Suprapubic skin (tissue), 4 donors: Measurements from ENCODE around the gene PTK6.

ENCODE experiments used
- EP300 ChIP-seq: sonication (generic); formaldehyde crosslinking; IDR thresholded peaks from one replicate; pipeline ENCODE4 v1.6.1; 2017; ENCODE audit warnings: antibody characterized with exemption
- POLR2A ChIP-seq, 2 donors: fragments of 450-650 bp; IDR thresholded peaks; one replicate each; pipeline ENCODE4 v1.6.1; 2017; ENCODE audit warnings: antibody characterized with exemption in 2 of 2, mild to moderate bottlenecking in 2 of 2, moderate library complexity in 2 of 2
- POLR2AphosphoS5 ChIP-seq, 3 donors: sonication (generic); formaldehyde crosslinking; IDR thresholded peaks; one replicate each; pipeline ENCODE4 v1.6.1; 2017; ENCODE audit warnings: antibody characterized with exemption in 3 of 3
- TF ChIP-seq, protein P1 (sequence below), 2 donors: fragments of 200-600 bp in 1 of 2; fragments of 450-650 bp in 1 of 2; sonication (generic) in 1 of 2; IDR thresholded peaks; one replicate each; pipeline ENCODE4 v1.5.1; 2016 to 2019; ENCODE audit warnings: antibody characterized with exemption in 2 of 2, mild to moderate bottlenecking in 1 of 2, moderate library complexity in 1 of 2

DNA sequence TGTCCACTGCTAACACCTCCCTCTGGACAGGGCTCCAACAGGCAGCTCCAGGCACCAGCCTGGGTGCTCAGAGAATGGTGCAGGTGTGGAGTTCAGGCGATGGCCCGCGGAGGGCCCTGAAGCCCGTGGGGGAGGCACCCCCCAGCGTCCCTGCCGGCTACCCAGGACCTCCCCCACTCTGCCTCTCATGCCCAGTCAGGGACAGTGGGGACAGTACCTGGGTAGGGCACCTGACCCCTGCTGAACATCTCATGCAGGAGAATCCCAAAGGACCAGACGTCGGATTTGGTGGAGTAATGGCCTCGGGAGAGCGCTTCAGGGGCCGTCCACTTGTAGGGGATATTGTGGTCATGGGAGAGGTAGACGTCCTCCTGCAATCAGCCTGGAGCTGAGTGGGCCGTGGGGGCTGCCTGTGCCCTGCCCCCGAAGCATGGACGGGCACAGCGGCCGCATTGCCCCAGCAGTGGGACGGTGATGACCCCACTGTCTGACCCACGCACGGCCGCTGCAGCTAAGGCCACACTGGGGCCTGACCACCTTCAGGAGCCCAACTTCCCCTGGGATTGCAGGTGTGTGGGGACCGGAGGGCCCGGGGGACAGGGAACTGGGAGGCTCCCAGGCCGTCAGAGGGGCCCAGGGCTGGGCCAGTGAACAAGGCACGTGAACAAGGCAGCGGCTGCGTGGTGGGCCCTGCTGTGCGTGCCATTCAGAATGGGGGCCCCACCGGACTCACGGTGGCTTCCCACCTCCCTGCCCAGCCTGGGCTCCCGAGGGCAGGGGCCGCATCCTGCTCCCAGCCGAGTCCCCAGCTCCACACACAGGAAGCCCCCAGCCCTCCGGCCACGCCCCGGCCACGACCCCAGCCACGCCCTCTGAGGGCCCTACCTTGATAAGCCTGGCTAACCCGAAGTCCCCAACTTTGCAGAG is 7.1 kb downstream of the PTK6 start:
- TF ChIP-seq, protein P1, sequence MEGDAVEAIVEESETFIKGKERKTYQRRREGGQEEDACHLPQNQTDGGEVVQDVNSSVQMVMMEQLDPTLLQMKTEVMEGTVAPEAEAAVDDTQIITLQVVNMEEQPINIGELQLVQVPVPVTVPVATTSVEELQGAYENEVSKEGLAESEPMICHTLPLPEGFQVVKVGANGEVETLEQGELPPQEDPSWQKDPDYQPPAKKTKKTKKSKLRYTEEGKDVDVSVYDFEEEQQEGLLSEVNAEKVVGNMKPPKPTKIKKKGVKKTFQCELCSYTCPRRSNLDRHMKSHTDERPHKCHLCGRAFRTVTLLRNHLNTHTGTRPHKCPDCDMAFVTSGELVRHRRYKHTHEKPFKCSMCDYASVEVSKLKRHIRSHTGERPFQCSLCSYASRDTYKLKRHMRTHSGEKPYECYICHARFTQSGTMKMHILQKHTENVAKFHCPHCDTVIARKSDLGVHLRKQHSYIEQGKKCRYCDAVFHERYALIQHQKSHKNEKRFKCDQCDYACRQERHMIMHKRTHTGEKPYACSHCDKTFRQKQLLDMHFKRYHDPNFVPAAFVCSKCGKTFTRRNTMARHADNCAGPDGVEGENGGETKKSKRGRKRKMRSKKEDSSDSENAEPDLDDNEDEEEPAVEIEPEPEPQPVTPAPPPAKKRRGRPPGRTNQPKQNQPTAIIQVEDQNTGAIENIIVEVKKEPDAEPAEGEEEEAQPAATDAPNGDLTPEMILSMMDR (IDR thresholded peaks at IDR 0.05): no peak
- TF ChIP-seq EP300 (no peak), POLR2A (IDR thresholded peaks at IDR 0.05) (no peak), POLR2AphosphoS5 (IDR thresholded peaks at IDR 0.05) (no peak)
